OCI-LY1 (cell line): Measurements from ENCODE around the gene RBMS3.

ENCODE experiments used
- EZH2 ChIP-seq: fragments of 200-600 bp; sonication (generic), shearing (Covaris generic); IDR thresholded peaks from 2 replicates; pipeline ENCODE4 v1.8.0; 2017; ENCODE audit warnings: borderline replicate concordance, mixed run types, mild to moderate bottlenecking, antibody characterized with exemption, low read length, moderate library complexity, mixed read lengths
- TF ChIP-seq, protein P1 (sequence below): fragments of 200-600 bp; sonication (generic), shearing (Covaris generic); IDR thresholded peaks from 2 replicates; pipeline ENCODE4 v1.5.1; 2017; ENCODE audit warnings: mild to moderate bottlenecking, antibody characterized with exemption, low read length, moderate library complexity, mixed read lengths

- TF ChIP-seq, protein P1, sequence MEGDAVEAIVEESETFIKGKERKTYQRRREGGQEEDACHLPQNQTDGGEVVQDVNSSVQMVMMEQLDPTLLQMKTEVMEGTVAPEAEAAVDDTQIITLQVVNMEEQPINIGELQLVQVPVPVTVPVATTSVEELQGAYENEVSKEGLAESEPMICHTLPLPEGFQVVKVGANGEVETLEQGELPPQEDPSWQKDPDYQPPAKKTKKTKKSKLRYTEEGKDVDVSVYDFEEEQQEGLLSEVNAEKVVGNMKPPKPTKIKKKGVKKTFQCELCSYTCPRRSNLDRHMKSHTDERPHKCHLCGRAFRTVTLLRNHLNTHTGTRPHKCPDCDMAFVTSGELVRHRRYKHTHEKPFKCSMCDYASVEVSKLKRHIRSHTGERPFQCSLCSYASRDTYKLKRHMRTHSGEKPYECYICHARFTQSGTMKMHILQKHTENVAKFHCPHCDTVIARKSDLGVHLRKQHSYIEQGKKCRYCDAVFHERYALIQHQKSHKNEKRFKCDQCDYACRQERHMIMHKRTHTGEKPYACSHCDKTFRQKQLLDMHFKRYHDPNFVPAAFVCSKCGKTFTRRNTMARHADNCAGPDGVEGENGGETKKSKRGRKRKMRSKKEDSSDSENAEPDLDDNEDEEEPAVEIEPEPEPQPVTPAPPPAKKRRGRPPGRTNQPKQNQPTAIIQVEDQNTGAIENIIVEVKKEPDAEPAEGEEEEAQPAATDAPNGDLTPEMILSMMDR = no peak
- no peak for TF ChIP-seq EZH2
These were observed 691.0 kb downstream of the RBMS3 start for GRCh38 chr3:29971895-29972294.
